NCI-H2029 treated with DMSO at 0.1 percent for 48 hours (cell line): ENCODE data around the gene EEFSEC.
A peak's percentile ranks its signal among the peaks of the same experiment; 100 is the strongest.

Experiments
- DNase-seq: peaks from one replicate; lab custom pipeline; 2025; lab: John Stamatoyannopoulos, UW

The EEFSEC gene

GRCh38 chr3:128334766-128335165 is 181.5 kb downstream of the EEFSEC start:
- no peak for DNase-seq

GRCh38 chr3:128335621-128336296 is 182.5 kb downstream of the EEFSEC start:
- no peak for DNase-seq

- DNase-seq: no peak
These were observed 183.3 kb downstream of the EEFSEC start for GRCh38 chr3:128336337-128337156.

DNA sequence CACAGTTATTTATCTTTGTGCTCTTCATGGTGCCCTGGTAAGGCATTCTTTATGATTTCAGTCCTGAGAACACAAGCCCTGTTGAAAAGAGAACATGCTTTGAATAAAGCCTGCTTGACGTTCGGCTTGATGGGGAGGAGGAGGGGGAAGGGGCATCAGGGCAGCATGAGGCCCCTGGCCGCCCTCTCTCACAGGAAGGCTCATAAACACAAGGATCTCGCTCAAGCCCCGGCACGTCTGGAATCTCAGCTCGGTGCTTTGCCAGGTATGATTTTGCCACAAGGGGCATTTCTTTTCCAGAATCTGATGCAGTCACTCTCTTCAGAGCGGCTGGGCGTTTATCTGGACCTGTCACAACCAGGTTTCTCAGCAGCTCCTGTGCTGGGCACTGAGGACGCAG is 184.0 kb downstream of the EEFSEC start:
- no peak for DNase-seq

- DNase-seq: peak; percentile 29
These were observed 185.5 kb downstream of the EEFSEC start for GRCh38 chr3:128338536-128339330.

- no peak for DNase-seq
These were observed 186.3 kb downstream of the EEFSEC start for GRCh38 chr3:128339491-128340012.

DNA sequence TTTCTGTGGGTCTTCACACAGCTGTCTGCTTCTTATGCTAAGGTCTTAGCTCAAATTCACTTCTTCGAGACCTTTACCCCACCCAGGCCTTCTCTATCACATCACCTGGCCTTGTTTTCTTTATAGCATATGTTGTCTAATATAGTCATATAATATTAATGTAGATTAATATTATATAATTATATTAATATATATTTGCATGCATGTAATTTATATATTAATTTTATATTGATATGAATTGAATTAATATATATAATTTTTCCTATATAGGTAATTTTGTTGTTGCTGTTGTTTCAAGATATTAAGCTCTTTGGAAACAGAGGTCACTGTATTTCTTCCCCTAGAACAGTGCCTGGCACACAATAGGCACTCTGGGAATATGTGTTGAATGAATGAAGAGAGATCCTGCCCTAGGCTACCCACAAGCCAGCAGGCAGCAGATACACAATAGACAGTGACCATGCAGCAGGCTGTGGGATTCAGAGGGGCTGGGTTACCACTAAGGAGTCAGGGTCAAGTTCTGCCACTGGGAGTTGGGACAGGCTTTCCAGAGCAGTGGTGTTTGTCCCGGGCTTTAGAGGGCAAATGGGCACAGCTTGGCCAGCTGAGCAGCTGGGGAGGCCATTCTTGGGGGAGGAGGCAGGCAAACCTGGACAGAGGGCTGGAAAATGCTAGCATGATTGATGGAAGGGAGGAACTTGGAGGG is 187.1 kb downstream of the EEFSEC start:
- DNase-seq: no peak

DNA sequence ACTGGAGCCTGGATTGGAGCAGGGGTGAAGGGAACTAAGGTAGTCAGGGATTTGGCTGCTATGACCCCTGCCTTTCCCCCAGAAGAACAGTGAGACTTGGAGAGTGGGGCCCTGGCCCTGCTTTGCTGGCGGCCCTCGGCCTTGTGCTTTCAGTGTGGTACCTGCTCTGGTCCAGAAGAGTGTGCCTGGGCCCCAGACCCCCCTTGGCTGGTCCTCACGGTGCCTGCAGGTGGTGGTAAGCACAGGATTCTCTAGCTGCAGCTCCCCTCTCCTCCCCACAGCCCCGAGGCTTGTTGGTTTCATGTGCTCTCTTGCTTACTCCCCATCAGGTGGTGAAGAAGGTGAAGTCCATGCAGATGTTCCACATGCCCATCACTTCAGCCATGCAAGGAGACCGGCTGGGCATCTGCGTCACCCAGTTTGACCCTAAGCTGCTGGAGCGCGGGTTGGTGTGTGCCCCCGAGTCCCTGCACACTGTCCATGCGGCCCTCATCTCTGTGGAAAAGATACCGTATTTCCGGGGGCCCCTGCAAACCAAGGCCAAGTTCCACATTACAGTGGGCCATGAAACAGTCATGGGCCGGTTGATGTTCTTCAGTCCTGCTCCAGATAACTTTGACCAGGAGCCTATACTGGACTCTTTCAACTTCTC is 187.7 kb downstream of the EEFSEC start:
- no peak for DNase-seq

DNA sequence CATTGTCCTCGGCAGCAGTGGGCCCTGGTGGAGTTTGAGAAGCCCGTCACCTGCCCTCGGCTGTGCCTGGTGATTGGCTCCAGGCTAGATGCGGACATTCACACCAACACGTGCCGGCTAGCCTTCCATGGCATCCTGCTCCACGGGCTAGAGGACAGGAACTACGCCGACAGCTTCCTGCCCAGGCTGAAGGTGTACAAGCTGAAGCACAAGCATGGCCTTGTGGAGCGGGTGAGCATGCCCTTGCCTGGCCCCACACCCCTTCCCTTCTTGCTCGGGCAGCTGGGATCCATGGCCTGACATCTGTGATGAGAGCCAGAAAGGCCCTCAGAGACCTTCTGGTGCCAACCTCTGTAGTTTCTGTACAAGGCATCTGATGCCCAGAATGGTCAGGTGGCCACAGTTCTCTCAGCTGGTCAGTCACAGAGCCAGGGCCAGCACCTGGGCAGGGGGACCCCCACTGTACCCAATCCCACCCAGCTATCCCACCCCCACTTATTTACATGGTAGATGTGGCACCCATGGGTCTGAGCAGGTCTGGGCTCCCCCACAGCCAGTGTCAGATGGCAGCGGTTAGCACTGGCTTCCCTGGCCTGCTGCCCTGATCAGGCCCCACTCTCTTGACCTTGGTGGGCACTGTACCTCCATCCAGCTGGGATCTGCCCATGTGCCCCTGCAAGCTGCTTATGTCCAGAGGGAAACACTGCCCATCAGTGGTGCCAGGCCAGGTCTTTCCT is 188.5 kb downstream of the EEFSEC start:
- no peak for DNase-seq

DNA sequence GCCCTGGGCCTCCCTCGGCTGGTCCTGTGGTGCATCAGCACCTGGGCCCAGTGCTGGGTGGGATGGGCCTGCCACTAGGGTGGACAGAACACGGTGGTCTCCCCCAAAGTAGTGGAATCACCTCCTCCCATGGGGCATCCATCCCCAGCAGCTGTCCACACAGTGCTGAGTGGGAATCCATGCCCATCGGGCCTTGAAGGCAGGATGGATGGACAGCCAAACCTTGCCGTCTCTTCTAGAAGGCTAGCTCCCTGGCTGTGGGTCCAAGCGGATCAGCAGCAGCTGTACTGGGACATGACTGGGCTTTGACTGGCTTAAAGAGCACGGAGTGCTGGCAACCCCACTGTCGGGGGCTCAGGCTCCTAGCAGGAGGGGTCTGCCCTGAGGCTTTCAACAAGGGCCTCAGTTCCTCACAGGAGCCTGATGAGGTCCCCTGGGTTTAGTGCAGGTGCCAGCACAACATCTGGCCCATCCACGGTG is 189.5 kb downstream of the EEFSEC start:
- DNase-seq: no peak

GRCh38 chr3:128343287-128344051 is 190.2 kb downstream of the EEFSEC start:
- peak; percentile 30 for DNase-seq

- DNase-seq: no peak
These were observed 190.9 kb downstream of the EEFSEC start for GRCh38 chr3:128344052-128344735.

- no peak for DNase-seq
These were observed 191.9 kb downstream of the EEFSEC start for GRCh38 chr3:128345196-128345595.

DNA sequence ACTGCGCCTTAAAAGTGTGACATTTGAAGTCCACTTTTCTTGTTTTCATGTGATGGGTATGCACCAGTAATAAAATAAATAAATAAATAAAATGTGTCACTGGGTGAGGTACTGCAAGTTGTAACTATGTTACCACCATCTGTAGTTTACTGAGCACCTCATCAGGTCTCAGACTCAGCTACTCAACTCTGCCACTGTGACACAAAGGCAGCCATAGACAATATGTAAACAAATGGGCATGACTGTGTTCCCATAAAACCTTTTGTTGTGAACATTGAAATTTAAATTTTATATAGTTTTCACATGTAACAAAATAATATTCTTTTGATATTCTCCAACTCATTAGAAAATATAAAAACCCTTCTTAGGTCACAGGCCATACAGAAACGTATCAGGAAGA is 193.3 kb downstream of the EEFSEC start:
- DNase-seq: no peak

- no peak for DNase-seq
These were observed 194.0 kb downstream of the EEFSEC start for GRCh38 chr3:128347282-128347681.

DNA sequence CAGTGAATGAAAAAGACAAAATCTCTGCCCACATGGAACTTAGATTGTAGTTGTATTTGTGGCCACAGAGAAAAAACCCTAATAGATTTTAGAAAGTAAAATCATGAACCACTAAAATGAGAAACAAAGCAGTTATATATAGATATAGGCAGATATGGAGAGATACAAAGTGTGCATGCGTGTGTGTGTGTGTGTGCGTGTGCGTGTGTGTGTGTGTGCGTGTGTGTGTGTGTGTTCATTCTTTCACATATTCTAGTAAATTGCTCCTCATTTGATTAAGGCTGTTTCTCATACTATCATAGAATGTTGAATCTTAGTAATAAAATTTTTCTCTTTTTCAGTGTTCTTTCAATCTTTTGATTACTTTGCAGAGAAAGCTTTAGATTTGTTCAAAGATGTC is 194.8 kb downstream of the EEFSEC start:
- DNase-seq: no peak

DNA sequence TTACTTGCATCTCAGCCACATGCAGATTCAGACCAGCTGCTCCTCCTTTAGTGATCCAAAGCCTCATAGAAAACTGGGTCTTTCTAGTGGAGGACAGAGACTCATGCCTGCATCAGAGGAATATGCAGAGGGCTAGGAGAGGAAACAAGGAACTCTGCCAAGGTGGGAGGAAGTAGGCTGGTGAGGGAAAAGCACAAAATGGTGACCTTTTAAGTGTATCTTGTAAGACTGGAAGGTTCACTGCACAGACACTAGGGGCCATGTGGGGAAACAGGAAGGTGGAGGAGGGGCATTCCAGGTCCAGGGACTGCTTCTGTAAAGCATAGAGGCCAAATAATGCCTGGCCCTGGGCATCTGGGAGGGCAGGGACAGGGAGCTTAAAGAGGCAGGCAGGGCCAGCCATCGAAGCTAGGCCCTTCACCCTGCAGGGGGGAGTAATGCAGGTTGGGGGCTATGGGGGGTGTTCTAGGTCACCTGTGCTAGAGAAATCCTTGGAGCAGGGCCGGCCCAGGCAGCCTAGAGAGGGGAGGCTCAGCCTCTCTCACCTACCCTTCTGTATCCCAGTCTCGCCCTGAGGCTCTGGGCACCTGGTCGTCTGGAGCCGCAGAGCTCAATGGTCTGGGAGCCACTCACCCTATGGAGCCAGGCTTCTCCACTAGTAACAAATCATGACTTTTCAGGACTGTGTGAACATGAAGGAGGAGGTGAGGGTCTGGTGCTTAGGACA is 195.7 kb downstream of the EEFSEC start:
- peak; percentile 84 for DNase-seq

- DNase-seq: peak; percentile 61
These were observed 196.8 kb downstream of the EEFSEC start for GRCh38 chr3:128349963-128350599.
